Activated CD4-positive, alpha-beta T cell treated with anti-CD3 and anti-CD28 coated beads, Interleukin-2, amount 10 ng/mL, durations not matched to agents 7 days and 5 days (primary cell): ENCODE measurements around the gene PGRMC2. TPM values are rescaled to one million over a fixed set of nuclear protein-coding genes. Genes with fewer than 3 reads are reported as not detected.
"Not testable (repeated sequence)": the region's sequence is repeated elsewhere in the genome, so short reads cannot be mapped to it uniquely, and the experiment has no call there.

Source experiments
- CTCF ChIA-PET: fragments of 350-600 bp; sonication (Branson Sonifier 250); formaldehyde crosslinking; loops from one replicate; lab custom pipeline; 2021; ENCODE audit warnings: antibody characterized with exemption; lab: Charles Lee
- POLR2A ChIA-PET: fragments of 350-600 bp; sonication (Branson Sonifier 250); formaldehyde crosslinking; loops from one replicate; lab custom pipeline; 2021; ENCODE audit warnings: antibody characterized with exemption; lab: Charles Lee
- DNase-seq: peaks from one replicate; pipeline ENCODE4 v3.0.0-alpha.2; 2020
- H3K27ac Mint-ChIP-seq: one replicate; pipeline ENCODE4 v1.8.0; 2021; ENCODE audit warnings: mild to moderate bottlenecking, moderate library complexity, mixed read lengths
- H3K27me3 Mint-ChIP-seq: one replicate; pipeline ENCODE4 v1.8.0; 2021; ENCODE audit warnings: mixed read lengths
- H3K36me3 Mint-ChIP-seq: one replicate; pipeline ENCODE4 v1.8.0; 2021; ENCODE audit warnings: low read depth, mixed read lengths
- H3K4me1 Mint-ChIP-seq: one replicate; pipeline ENCODE4 v1.8.0; 2021; ENCODE audit warnings: mixed read lengths
- H3K4me3 Mint-ChIP-seq: one replicate; pipeline ENCODE4 v1.8.0; 2021; ENCODE audit warnings: mild to moderate bottlenecking, moderate library complexity, mixed read lengths
- H3K9me3 Mint-ChIP-seq: one replicate; pipeline ENCODE4 v1.8.0; 2021; ENCODE audit warnings: mixed read lengths
- total RNA-seq, 2 experiments: library from RNA; stranded (reverse); gene quantifications; one replicate each; pipeline ENCODE4 v1.2.3, GENCODE V29; 2021

Gene PGRMC2
- total RNA-seq, 2 experiments from 2014 or later = 36.3 to 39.2 TPM

DNA sequence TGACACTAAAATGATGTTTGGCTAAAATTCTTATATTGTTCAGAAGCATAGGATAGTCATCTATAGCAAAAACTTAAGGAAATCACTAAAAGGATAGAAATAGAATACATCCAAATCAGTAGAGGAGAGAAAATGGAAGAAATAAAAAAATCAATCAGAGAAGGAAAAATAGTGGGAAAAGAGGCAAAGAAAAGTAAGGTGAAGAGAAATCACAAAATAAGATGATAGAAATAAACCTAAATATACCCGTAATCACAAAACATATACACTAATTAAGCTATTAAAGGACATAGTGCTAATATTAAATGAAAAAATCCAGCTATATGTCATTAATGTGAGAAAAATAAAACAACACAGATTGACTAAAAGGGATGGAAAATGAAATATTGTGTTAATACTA, 6.3 kb downstream of the PGRMC2 start:
- DNase-seq = no peak
- H3K9me3 Mint-ChIP-seq = peaks cover 4% of the 10 kb centered on the region
- ChIA-PET CTCF (interaction anchor here (0.6 kb wide), 1 partner anchor 763 kb away, joined by 5 read pairs; no protein-coding TSS in a partner anchor), POLR2A (no interaction called here)
- H3K4me3 Mint-ChIP-seq = no peak overlapping the region
- no peak overlapping the region for H3K27ac Mint-ChIP-seq
- H3K4me1 Mint-ChIP-seq = peaks cover 38% of the 10 kb centered on the region
- peaks cover 36% of the 10 kb centered on the region for H3K36me3 Mint-ChIP-seq
- H3K27me3 Mint-ChIP-seq = no peaks in the 10 kb centered on the region

DNA sequence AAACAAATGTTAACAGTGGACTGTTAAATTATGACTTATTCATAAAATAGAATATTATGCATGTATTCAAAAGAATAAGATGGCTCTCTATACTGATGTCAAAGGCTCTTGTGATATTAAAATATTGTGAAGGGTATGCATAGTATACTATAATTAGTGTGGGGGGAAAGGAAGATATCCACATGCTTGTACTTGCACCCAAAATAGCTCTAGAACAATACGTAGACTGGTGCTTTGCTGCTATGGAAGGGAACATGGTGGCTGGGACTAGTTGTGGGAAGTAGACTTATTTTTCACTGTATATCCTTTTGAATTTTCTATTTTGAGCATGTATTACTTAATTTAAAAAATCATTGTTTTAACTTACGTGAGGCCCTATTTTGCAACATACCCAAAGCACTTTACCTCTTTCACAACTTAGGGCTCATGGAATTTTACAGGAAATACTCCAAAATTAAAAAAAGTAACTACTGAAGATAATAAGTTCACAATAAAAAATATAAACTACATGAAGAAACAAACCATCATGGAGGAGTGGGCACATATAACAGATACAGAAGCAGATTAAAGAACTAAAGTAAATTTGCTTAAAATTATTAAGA, 7.9 kb downstream of the PGRMC2 start:
- H3K4me3 Mint-ChIP-seq = no peak overlapping the region
- peaks cover 36% of the 10 kb centered on the region for H3K36me3 Mint-ChIP-seq
- no peak overlapping the region for H3K27ac Mint-ChIP-seq
- no peaks in the 10 kb centered on the region for H3K27me3 Mint-ChIP-seq
- ChIA-PET POLR2A (no interaction called here), CTCF (no interaction called here)
- no peak for DNase-seq
- peaks cover 26% of the 10 kb centered on the region for H3K4me1 Mint-ChIP-seq
- H3K9me3 Mint-ChIP-seq = peaks cover 4% of the 10 kb centered on the region

DNA sequence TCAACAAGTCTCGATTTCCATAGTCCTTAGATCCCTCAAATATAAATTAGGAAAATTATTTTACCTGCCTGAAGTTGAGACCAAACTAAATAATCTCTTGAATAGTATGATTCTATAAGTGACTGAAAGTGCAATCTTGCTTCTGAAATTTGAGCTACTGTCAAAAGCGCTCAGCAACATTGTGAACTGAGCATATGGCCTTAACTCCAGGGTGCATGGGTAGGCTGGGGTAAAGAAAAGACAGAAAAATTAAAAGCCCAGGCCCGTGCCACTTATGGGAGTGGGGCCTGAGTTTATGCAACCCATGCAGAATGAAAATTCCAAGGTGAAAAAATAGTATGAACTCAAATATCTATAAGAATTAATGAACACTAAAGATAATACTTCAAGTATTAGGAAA, 9.8 kb downstream of the PGRMC2 start:
- CTCF ChIA-PET = interaction anchor here (0.6 kb wide), 1 partner anchor 299 kb away, joined by 4 read pairs; no protein-coding TSS in a partner anchor
- Mint-ChIP-seq H3K9me3 (peaks cover 4% of the 10 kb centered on the region), H3K36me3 (peaks cover 28% of the 10 kb centered on the region), H3K4me1 (peaks cover 19% of the 10 kb centered on the region), H3K4me3 (no peak overlapping the region), H3K27me3 (no peaks in the 10 kb centered on the region), H3K27ac (no peak overlapping the region)
- DNase-seq = no peak
- POLR2A ChIA-PET = no interaction called here

DNA sequence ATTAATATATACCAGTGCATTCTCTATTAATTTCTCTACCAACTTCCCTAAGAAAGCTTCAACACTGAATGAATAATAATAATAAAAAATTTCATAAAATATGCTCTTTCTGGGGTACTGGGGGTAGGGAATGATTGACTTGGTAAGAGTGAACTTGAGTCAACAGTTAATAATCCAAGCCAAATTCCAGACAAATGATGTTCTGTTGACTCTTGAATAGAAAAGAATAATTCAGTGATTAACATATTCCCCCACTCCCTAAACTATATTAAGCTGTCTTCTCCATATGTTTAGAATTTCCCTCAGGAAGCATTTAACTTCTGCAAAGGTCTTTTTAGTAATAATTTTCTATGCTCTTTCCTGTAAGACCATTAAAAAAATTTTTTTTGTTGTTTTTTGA, 12.3 kb downstream of the PGRMC2 start:
- Mint-ChIP-seq H3K36me3 (peaks cover 26% of the 10 kb centered on the region), H3K27ac (no peak overlapping the region), H3K27me3 (no peaks in the 10 kb centered on the region), H3K4me3 (no peak overlapping the region), H3K9me3 (no peaks in the 10 kb centered on the region), H3K4me1 (peaks cover 15% of the 10 kb centered on the region)
- ChIA-PET POLR2A (no interaction called here), CTCF (interaction anchor here (1.2 kb wide), 1 partner anchor 13 kb away, joined by 3 read pairs; the partner anchor contains the start of gene PGRMC2)
- DNase-seq = no peak

DNA sequence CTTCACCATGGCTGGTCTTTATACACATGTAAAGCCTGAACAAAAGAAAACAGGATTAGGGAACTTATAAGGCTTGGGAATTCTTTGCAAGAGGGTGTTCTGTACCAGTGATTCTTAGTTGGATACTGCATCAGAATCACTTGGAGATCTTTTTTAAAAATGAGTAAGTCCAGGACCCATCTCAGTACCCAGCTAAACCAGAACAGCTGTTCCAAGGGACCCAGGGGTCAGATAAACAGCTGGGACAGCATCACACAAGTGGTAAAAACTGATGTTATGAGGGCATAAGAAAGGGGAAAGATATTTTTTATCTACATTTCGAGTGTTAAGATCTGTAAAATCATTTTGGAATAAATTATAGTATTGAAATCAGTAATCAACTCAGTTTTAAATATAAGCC, 16.1 kb downstream of the PGRMC2 start:
- no peak overlapping the region for H3K27ac Mint-ChIP-seq
- no peak overlapping the region for H3K4me3 Mint-ChIP-seq
- H3K27me3 Mint-ChIP-seq = no peaks in the 10 kb centered on the region
- H3K9me3 Mint-ChIP-seq = peaks cover 1% of the 10 kb centered on the region
- peaks cover 7% of the 10 kb centered on the region for H3K4me1 Mint-ChIP-seq
- CTCF ChIA-PET = no interaction called here
- no peak for DNase-seq
- POLR2A ChIA-PET = no interaction called here
- peaks cover 17% of the 10 kb centered on the region for H3K36me3 Mint-ChIP-seq

DNA sequence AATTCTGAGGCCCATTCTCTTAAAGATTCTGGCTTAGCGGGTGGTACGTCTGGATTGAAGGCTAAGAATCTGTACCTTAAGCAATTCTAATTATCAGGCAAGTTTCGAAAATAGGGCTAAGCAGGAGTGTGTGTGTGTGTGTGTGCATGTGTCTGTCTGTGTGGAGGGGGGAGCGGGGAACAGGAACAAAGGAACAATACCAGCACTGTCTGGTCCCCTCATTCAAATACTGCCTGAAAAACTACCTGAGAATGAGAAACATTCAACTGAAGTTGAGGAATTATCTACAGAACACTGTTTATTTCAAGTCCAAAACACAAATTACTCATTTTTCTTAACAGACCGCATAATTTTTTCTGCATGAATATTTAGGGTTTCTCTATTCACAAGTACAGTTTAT, 18.6 kb downstream of the PGRMC2 start:
- ChIA-PET POLR2A (no interaction called here), CTCF (no interaction called here)
- H3K4me1 Mint-ChIP-seq = peaks cover 3% of the 10 kb centered on the region
- no peak overlapping the region for H3K27ac Mint-ChIP-seq
- H3K4me3 Mint-ChIP-seq = no peak overlapping the region
- DNase-seq = no peak
- H3K9me3 Mint-ChIP-seq = peaks cover 14% of the 10 kb centered on the region
- peaks cover 2% of the 10 kb centered on the region for H3K27me3 Mint-ChIP-seq
- H3K36me3 Mint-ChIP-seq = peaks cover 20% of the 10 kb centered on the region

DNA sequence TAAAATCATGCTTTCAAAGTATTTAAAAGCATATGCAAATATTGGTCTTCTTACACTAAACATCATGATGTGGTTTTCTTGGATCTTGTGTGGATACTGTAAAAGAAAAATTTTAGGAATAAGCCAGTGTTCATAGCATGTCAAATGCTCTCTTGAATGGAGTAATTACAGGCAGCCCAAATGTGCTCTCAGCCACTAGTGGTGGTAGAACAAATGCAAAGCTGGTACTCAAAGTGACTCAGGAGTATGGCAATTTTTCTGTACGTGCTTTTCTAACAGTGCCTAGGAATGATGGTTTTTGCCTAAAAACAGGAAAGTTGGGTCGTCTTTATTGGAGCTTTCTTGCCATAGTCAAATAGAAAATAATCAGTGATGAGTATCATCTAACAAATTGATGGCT, 19.9 kb downstream of the PGRMC2 start:
- H3K27me3 Mint-ChIP-seq = peaks cover 2% of the 10 kb centered on the region
- POLR2A ChIA-PET = no interaction called here
- no peak overlapping the region for H3K27ac Mint-ChIP-seq
- H3K4me1 Mint-ChIP-seq = peaks cover 1% of the 10 kb centered on the region
- peaks cover 14% of the 10 kb centered on the region for H3K9me3 Mint-ChIP-seq
- no peak overlapping the region for H3K4me3 Mint-ChIP-seq
- peaks cover 19% of the 10 kb centered on the region for H3K36me3 Mint-ChIP-seq
- DNase-seq = no peak
- CTCF ChIA-PET = no interaction called here

DNA sequence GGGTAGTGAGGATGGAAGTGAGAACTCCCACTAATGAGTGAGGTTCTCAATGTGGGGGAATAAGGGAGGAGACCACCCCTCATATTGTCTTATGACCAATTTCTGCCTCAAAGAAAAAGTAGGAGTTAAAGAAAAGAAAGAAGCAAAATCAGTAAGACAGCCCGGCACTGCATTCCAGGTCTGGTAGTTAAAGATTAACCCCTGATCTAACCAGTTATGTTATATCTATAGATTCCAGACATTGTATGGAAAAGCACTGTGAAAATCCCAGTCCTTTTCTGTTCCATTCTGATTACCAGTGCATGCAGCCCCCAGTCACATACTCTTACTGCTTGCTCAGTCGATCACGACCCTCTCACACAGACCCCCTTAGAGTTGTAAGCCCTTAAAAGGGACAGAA, 20.4 kb downstream of the PGRMC2 start:
- DNase-seq, CTCF ChIA-PET, H3K4me1 Mint-ChIP-seq, H3K4me3 Mint-ChIP-seq, H3K27me3 Mint-ChIP-seq, POLR2A ChIA-PET, H3K27ac Mint-ChIP-seq: not testable (repeated sequence)
- H3K36me3 Mint-ChIP-seq = peaks cover 16% of the 10 kb centered on the region
- peaks cover 14% of the 10 kb centered on the region for H3K9me3 Mint-ChIP-seq

DNA sequence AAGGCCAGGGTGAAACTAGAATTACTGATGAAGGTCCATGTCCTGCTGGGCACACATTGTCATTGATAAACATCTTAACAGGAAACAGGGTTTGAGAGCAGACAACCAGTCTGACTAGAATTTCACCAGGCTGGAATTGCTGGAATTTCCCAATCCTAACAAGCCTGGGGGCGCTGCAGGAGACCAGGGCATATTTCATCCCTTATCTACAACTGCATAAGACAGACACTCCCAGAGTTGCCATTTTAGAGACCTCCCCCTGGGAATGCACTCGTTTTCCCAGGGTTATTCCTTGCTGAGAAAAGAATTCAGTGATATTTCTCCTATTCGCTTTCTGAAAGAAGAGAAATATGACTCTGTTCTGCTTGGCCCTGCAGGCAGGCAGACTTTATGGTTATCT, 22.1 kb downstream of the PGRMC2 start:
- H3K36me3 Mint-ChIP-seq, DNase-seq, H3K4me3 Mint-ChIP-seq, H3K27ac Mint-ChIP-seq, H3K4me1 Mint-ChIP-seq, H3K27me3 Mint-ChIP-seq, POLR2A ChIA-PET: not testable (repeated sequence)
- CTCF ChIA-PET = interaction anchor here (0.6 kb wide), 1 partner anchor 155 kb away, joined by 4 read pairs; no protein-coding TSS in a partner anchor
- peaks cover 14% of the 10 kb centered on the region for H3K9me3 Mint-ChIP-seq

DNA sequence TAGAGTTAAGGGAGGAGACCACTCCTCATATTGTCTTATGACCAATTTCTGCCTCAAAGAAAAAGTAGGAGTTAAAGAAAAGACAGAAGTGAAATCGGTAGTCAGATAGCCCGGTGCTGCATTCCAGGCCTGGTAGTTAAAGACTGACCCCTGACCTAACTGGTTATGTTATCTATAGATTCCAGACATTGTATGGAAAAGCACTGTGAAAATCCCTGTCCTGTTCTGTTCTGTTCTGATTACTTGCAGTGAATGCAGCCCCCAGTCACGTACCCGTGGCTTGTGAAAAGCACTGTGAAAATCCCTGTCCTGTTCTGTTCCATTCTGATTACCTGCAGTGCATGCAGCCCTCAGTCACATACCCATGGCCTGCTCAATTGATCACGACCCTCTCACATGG, 27.7 kb downstream of the PGRMC2 start:
- DNase-seq, H3K4me1 Mint-ChIP-seq, H3K9me3 Mint-ChIP-seq, H3K4me3 Mint-ChIP-seq, H3K36me3 Mint-ChIP-seq, POLR2A ChIA-PET, H3K27ac Mint-ChIP-seq, H3K27me3 Mint-ChIP-seq, CTCF ChIA-PET: not testable (repeated sequence)

DNA sequence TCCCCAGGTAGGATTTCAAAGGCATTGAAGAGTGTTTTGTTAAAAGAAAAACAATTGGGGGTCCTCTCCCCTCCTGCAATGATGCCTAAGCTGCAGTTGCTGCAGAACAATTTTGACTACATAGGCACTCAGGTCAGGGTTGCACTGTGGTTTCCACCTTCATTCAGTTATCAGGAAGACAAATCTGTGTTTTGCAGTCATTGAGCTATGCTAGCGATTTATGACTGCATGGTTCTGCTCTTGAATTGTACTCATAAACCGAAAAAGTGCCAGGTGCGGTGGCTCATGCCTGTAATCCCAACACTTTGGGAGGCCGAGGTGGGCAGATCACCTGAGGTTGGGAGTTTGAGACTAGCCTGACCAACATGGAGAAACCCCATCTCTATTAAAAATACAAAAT, 29.4 kb downstream of the PGRMC2 start:
- not testable (repeated sequence) for H3K4me3 Mint-ChIP-seq

DNA sequence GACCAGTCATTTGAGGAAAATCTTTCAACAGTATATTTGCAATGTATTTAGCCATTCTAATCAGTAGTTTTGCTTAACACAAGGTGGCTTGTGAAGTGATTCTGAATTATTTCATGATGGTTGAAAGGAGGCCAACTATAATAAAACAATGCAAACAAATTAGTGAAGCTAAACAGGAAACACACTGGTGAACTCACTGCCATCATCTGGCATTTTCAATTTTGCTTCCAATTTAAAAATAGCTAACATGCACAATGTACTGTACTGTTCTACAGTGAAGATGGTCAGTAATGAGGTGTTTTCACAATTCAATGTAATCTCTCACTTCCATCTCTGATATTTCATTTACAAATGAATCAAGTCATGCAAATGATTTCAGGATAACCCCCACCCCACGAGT, 31.1 kb downstream of the PGRMC2 start:
- no peaks in the 10 kb centered on the region for H3K4me1 Mint-ChIP-seq
- no peak overlapping the region for H3K4me3 Mint-ChIP-seq
- no peak for DNase-seq
- ChIA-PET POLR2A (no interaction called here), CTCF (no interaction called here)
- H3K27ac Mint-ChIP-seq = no peak overlapping the region
- no peaks in the 10 kb centered on the region for H3K9me3 Mint-ChIP-seq
- H3K36me3 Mint-ChIP-seq = no peaks in the 10 kb centered on the region
- H3K27me3 Mint-ChIP-seq = peaks cover 6% of the 10 kb centered on the region

More for the DNA sequence above, 29.4 kb downstream of the PGRMC2 start:
- H3K27me3 Mint-ChIP-seq, H3K27ac Mint-ChIP-seq, H3K36me3 Mint-ChIP-seq, H3K9me3 Mint-ChIP-seq, DNase-seq, H3K4me1 Mint-ChIP-seq, POLR2A ChIA-PET: not testable (repeated sequence)
- CTCF ChIA-PET = interaction anchor here (1.2 to 1.5 kb wide), 2 partner anchors 12 to 141 kb away, joined by 3 to 4 read pairs; no protein-coding TSS in a partner anchor

DNA sequence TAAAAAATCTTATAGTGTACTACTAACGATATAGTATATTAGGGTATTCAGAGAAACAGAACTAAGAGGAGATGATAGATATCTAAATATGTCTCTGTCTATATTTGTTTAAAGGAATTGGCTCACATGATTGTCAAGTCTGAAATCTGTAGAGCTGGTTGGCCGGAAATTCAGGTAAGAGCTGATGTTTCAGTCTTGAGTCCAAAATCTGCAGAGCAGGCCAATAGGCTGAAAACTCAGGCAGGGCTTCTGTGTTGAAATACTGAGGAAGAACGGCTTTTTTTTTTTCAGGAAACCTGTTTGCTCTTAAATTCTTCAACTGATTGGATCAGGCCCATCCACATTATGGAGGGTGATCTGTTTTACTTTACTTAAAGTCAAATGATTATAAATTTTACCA, 31.7 kb downstream of the PGRMC2 start:
- Mint-ChIP-seq H3K27ac (no peak overlapping the region), H3K4me3 (no peak overlapping the region), H3K9me3 (no peaks in the 10 kb centered on the region), H3K27me3 (peaks cover 6% of the 10 kb centered on the region), H3K36me3 (no peaks in the 10 kb centered on the region), H3K4me1 (no peaks in the 10 kb centered on the region)
- ChIA-PET POLR2A (no interaction called here), CTCF (interaction anchor here (0.6 kb wide), 1 partner anchor 264 kb away, joined by 3 read pairs; no protein-coding TSS in a partner anchor)
- no peak for DNase-seq
